Measurements from ENCODE around the gene FAM107B. TPM values are rescaled to one million over a fixed set of nuclear protein-coding genes. Genes with fewer than 3 reads are reported as not detected.
A peak's percentile ranks its signal among the peaks of the same experiment; 100 is the strongest.

FAM107B gene
- total RNA-seq, 1 experiment from 2014 or later = 12.6 TPM

DNA sequence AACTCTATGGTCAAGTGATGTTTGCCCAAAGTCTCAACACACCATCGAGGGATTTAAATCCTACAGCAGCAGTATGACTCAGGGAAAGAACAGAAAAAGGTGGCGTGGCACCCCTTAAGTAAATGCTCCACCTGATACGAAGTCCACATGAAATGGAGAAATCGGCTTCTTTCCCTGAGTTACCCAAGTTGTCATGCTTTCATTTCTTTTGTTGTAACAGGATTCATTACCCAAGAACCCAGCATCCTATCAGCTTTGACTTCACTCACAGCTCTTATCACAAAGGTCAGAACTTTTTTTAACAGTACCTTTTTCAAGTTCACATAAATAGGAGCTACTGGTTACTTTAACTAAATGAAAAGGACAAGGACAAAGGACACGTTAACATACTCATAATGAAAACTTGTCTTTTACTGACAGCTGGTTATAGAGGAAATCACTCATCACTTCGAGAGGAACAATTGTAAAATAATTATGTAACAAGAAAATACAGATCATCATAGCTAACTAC is 224.2 kb downstream of the FAM107B start:
- in situ Hi-C loops (cut with HindIII; ENCODE audit: low pct_unique_long_range_greater_than_20kb, low sequenced_read_pairs) = no loop called here
- DNase-seq (ENCODE audit: low read depth, low spot score) = no peak

DNA sequence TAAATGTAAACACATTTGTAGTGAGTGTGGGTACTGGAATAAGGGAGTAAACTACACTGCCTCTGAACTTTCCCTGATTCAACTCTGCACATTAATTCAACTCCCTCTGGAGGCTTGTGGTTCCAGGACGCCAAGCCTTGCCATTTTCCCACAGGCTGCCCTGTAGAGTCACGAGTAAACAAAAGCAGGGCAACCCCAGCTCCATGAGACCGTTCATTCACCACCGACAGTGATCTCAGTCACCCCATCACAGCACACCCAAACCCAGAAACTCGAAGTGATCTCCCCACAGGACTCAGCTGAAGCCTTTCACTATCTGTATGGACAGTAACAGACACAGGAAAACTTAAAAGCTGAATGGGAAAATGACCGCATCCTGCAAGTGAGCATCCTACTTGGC is 225.2 kb downstream of the FAM107B start:
- DNase-seq (ENCODE audit: low read depth, low spot score) = no peak
- in situ Hi-C loops (cut with HindIII; ENCODE audit: low pct_unique_long_range_greater_than_20kb, low sequenced_read_pairs) = no loop called here

DNA sequence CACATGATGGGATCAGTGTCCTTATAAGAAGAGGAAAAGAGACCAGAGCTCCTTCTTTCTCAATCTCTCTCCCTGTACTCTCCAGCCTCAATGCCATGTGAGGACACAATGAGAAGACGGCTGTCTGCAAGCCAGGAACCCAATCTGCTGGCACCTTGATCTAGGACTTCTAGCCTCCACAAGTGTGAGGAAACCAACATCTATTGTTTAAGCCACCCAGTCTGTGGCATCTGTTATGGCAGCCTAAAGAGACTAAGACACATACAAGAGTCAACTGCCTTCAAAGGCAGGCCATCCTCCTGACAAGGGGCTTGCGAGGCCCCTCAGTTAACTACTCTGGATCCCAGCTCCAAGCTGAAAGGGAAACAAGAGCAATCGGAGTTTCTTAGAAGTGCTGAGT is 225.7 kb downstream of the FAM107B start:
- DNase-seq (ENCODE audit: low read depth, low spot score) = no peak
- in situ Hi-C loops (cut with HindIII; ENCODE audit: low pct_unique_long_range_greater_than_20kb, low sequenced_read_pairs) = no loop called here

DNA sequence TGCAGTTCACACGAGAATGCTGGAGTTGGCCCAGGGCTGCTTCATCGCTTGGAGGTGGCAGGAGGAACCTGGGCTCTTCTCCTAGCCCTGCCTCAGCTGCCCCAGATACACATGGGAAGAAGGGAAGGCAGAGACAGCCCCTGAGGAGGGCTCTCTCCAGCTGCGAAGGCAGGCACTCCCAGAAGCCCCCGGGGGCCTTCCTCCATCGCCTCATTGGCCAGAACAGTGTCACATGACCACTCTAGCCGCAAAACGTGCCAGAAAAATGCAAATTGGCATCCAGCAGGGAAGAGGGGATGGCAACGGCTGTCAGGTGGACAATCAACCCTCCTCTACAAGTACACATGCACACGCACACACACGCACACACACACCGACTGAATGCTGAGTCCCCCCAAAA is 226.2 kb downstream of the FAM107B start:
- in situ Hi-C loops (cut with HindIII; ENCODE audit: low pct_unique_long_range_greater_than_20kb, low sequenced_read_pairs) = no loop called here
- no peak for DNase-seq (ENCODE audit: low read depth, low spot score)

DNA sequence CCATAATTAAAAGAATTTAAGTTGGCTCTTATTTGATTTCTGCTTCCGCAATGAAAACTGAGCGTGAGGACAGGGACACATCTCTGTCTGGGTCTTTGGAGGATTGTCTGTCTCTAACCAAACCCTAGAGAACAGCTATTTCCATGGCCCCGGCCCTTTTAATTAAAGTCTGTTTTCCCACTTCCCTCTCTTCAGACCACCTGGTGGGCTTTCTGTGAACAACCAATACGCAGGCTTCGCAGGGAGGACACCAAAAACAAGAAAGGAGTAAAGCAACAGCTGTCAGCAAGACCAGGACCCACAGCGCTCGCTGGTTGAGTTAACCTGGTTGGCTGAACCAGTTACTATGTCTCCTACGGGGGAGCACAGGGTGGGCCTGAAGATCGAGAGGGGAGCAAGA is 226.9 kb downstream of the FAM107B start:
- in situ Hi-C loops (cut with HindIII; ENCODE audit: low pct_unique_long_range_greater_than_20kb, low sequenced_read_pairs) = no loop called here
- DNase-seq (ENCODE audit: low read depth, low spot score) = no peak

DNA sequence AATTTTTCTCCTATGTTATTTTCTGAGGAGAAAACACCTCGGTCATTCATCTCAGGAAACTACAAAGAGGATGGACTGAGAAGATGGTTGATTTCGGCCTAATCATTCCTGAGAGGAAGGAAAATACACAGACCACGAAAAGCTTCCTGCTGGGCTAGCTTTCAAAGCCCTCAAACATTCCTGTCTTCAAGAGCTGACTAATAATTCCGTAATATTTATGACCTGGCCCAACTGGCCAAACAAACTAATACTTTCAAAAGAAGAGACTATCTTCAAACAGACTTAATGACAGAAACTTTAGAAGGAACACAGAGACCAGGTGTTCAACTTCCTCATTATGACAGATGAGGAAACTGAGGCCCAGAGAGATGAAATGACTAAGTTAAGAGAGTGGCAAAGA is 228.9 kb downstream of the FAM107B start:
- no peak for DNase-seq (ENCODE audit: low read depth, low spot score)

DNA sequence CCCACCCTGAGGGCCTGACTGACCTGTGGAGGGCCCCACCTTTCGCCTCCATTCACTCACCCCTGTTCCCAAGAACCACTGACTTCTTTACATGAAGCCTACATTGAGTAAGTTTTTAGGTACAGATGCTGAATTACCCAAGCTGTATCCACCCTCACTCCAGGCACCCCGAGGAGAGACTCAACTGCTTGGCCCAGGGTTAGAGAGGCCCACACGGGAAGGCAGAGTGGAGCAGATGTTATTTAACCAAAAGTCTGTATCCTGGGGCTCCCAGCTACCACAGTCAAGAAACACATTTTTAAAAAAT is 230.8 kb downstream of the FAM107B start:
- DNase-seq (ENCODE audit: low read depth, low spot score) = no peak
- in situ Hi-C loops (cut with HindIII; ENCODE audit: low pct_unique_long_range_greater_than_20kb, low sequenced_read_pairs) = no loop called here

More for the DNA sequence above, 228.9 kb downstream of the FAM107B start:
- in situ Hi-C loops (cut with HindIII; ENCODE audit: low pct_unique_long_range_greater_than_20kb, low sequenced_read_pairs) = no loop called here

DNA sequence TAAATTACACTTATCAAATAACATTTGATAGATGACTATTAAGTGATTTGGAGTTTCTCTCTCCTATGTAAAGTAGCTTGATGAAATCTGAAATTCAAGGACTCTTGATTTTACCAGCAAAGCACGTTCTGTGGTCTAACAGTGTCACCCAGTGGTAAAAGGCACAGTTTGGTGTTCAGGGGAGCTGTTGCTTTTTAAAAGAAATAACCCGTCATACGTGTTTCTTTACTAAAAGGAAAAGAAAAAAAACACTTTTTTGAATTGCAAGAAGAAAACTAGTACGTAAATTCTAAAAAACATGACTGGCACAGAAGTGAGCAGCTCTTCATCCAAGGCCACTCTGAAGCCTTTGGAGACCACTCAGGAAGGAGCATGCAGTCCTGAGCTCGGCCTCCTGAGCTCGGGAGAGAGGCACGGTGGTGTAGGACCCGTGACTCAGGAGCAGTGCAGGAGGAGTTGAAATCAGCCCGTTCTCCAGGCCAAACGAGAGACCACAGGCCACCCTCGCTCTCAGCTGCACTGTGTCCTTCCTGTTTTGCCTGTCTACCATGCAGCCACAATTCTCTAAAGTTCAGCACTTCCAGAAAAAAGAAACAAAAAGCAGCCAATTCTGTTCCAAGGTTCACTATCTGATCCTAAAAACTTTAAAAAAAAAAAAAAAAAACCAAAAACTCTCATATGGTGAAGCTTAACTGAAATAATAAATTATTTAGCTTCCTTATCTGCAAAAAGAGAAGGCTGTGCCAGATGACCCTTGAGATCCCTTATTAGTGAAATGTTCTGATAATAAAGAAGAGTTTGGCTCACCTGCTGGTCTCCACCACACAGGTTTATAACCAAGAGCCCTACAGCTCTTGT is 231.4 kb downstream of the FAM107B start:
- DNase-seq (ENCODE audit: low read depth, low spot score) = no peak
- in situ Hi-C loops (cut with HindIII; ENCODE audit: low pct_unique_long_range_greater_than_20kb, low sequenced_read_pairs) = no loop called here

DNA sequence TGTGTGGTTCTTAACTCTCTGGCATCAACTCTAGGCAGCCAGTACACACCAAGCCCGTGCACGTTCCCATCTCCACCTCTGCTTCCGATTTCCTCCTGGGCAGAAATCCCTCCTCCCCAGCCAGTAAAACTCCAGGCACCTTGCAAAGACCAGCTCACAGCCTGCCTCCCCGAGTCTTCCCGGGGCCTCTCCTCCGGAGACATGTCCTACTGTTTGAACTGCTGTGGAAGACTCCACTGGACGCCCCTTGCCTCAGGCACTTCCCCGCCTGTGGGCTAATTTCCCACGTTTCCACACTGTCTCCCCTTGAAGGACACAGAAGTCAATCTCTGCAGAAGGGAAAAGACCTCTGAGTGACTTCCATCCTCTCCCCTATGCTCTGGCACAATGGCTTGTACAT is 233.3 kb downstream of the FAM107B start:
- in situ Hi-C loops (cut with HindIII; ENCODE audit: low pct_unique_long_range_greater_than_20kb, low sequenced_read_pairs) = no loop called here
- DNase-seq (ENCODE audit: low read depth, low spot score) = no peak

DNA sequence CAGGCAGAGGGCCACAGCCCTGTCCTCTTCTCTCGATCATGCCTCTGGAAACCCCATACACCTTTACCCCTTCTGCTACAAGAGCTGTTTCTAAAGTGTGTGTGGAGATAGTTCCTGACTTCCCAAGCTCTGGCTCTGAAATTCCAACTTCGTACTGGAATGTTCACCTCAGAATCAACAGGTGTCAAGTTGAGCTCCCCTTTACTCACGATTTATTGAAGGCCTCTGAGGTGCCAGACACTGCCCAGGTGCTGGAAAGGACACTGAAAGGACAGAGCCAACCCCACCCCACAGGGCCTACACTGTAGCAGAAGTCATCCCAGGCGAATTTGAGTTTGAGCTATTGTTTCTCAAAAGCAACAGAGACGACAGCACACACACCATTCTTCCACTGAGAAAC is 234.1 kb downstream of the FAM107B start:
- DNase-seq (ENCODE audit: low read depth, low spot score) = no peak
- in situ Hi-C loops (cut with HindIII; ENCODE audit: low pct_unique_long_range_greater_than_20kb, low sequenced_read_pairs) = no loop called here

DNA sequence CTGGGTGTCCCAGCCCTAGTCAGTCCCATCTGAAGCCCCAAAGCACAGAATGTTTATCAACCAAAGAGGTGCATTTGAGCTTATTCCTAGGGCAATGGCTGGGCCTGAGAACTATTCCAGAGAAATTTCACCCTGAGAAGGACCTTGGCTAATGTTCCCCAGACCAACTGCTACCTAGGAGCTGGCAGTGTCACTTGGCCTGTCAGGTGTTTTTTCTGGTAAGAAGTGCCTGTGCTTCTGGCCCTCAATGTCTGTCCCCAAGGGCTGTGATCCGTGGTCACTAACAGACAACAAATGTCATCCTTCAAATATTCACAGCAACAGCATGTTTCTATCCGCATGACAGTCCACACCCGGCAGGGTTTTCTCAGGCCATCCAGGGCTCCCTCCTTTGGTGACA is 234.6 kb downstream of the FAM107B start:
- no peak for DNase-seq (ENCODE audit: low read depth, low spot score)
- in situ Hi-C loops (cut with HindIII; ENCODE audit: low pct_unique_long_range_greater_than_20kb, low sequenced_read_pairs) = no loop called here

DNA sequence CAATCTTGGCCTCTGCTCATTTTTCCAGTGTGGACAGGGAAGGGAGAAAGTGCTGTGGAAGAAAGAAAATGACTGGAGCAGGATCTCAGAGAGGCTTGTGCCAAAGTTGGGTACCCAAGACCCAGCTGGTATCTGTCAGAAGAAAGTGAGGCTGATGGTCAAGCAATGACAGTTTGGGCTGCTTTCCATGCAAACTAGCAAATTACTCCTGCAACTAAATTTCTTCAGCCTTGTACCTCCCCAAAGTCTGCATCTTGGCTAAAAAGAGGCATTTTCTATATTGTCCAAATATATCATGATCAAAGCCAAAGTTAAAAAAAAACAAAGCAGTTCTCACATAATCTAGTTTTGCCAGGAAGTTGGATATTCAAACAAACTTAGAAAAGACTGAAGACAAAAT is 235.5 kb downstream of the FAM107B start:
- in situ Hi-C loops (cut with HindIII; ENCODE audit: low pct_unique_long_range_greater_than_20kb, low sequenced_read_pairs) = no loop called here
- no peak for DNase-seq (ENCODE audit: low read depth, low spot score)

DNA sequence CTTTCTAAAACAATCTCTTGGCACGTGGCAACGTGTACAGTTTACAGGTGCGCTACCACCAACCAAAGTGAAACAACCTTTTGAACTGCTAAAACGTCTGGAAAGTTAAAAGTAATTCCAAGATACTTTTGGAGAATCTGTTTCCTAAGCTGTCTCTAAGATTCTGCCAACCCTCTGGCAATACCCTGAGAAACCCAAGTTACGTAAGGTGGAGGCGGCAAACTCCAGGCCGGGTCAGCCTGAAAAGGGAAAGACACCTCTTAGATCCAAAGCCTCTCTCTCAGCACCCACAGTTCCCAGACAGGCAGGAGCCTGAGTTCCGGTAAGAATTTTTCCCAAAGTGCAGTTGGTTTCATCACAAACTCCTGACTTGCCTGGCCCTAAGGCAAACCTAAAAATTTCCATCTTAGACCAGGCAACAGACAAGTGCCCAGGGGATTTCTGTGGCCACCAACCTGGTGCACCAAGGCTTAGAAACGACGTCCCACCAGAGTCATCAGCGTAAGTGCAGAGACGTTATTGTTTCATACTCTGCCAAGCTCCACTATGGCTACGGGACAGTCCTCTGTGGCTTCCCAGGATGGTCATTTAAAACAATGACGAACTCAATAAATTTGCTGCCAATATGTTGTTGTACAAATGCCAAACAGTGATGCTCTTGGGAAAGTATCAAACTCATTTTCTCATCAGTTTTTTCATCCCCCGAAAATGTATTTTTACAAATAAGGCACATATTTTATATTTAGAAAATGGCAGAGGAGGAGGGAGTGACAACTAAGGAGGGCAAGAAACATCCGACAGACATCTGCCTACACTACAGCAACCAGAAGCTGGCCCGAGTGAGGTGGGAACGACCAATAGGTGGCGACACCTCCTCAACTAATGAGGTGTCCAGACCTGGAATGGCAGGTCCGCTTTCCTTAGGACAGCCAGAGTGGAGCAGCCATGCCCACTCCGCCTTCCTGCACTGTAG is 238.2 kb downstream of the FAM107B start:
- peak; percentile 73 for DNase-seq (ENCODE audit: low read depth, low spot score)
- in situ Hi-C loops (cut with HindIII; ENCODE audit: low pct_unique_long_range_greater_than_20kb, low sequenced_read_pairs) = no loop called here

DNA sequence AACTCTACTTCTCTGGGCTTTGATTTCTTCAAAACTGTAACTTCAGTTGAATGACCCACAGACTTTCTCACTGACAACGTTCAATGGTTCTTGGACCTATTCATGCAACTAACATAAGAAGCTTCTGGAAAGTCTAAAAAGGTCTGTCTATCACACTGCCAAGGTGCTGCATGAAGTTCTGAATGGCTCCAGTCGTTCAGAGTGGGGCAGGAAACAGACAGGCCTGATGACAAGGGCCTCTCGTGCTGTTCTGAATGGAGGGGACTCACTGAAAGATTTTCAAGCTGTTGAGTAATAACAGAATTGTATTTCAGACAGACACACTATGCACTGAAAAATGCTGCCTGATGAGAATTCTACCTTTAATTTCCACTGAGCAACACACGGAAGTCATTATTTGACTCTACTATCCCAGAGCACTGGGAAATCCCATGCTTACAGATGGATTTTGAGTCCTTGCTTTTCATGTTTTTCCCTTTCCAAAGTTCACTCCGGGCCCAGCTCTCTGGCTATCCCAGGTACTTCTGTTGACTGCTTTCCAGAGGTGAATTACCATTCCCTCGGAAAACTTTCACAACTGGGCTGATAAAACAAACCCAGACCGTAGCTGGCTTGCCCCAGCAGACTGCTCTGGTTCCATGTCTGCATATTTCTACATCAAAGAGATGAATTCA is 239.1 kb downstream of the FAM107B start:
- no peak for DNase-seq (ENCODE audit: low read depth, low spot score)
- in situ Hi-C loops (cut with HindIII; ENCODE audit: low pct_unique_long_range_greater_than_20kb, low sequenced_read_pairs) = no loop called here

DNA sequence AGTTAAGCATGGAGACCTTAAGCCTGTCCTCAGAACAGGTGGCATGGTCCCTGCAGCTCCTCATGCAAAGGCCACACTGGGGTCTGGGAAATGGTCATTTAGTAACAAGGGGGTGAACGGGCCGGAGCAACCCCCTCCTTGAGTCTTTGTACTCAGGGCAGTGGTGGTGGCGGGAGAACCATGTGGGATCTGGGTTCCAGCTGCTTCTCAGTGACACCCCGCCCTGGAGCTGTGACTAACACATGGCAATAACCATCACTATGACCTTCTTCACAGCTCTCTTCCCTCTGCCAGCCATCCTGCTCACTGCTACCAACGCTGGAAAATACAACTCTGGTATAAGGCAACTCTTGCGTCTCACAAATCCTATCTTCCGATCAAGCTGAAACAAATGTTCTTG is 240.5 kb downstream of the FAM107B start:
- in situ Hi-C loops (cut with HindIII; ENCODE audit: low pct_unique_long_range_greater_than_20kb, low sequenced_read_pairs) = no loop called here
- DNase-seq (ENCODE audit: low read depth, low spot score) = no peak

DNA sequence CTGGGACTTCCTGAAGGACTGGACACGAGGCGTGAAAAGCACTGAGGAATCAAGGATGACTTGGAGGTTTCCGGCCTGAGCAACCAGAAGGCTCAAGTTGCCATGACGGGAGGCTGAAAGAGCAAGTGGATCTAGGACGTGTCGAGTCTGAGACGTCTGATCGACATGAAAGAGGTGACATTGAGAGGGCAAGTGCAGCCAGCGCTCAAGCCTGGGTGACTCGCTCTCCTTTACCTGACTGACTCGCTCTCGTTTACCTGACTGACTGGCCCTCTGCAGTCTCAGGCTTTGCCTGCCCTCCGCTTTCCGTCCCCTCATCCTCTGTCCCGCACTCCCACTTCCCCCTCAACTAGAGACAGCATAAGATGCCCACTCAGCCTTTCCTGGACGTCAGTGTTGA is 241.4 kb downstream of the FAM107B start:
- DNase-seq (ENCODE audit: low read depth, low spot score) = no peak
- in situ Hi-C loops (cut with HindIII; ENCODE audit: low pct_unique_long_range_greater_than_20kb, low sequenced_read_pairs) = no loop called here

DNA sequence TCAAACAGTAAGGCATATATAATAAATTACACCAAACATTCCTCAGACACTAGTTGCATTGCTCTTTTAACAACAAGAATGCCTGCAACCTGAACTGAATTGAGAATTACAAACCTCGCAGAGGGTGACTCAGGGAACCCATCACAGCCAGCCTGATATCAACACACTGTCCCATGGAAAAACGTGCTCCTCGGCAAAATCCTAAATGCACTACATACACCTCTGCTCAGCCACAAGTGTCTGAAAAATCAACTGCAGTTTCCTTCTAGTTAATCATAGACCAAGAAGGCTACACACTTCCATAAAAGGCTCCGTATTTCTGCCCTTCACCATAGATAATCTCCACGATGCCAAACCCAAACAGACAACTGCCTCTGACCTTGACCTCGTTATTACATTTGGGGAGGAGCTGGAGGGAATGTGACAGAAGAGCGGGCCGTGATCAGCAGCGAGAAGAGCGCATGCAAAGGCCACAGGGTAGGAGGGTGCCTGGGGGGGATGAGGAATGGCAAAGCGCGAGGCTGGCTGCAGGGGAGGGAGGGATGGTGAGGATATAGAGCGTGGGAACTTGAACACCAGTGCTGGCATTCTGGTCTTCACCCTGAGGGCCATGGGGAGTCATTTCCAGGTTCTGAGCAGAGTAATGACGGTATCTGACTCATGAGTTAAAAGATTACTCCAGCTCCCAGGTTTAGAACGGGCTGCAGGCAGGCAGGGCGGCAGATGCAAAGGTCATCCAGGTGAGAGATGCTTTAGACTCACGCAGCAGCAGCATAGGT is 242.0 kb downstream of the FAM107B start:
- no peak for DNase-seq (ENCODE audit: low read depth, low spot score)
- in situ Hi-C loops (cut with HindIII; ENCODE audit: low pct_unique_long_range_greater_than_20kb, low sequenced_read_pairs) = no loop called here

Measured in SK-MEL-5 (cell line).